Measurements from ENCODE around the gene ME2.
A peak's percentile ranks its signal among the peaks of the same experiment; 100 is the strongest.
"Not testable (repeated sequence)": the region's sequence is repeated elsewhere in the genome, so short reads cannot be mapped to it uniquely, and the experiment has no call there.

ME2 gene

DNA sequence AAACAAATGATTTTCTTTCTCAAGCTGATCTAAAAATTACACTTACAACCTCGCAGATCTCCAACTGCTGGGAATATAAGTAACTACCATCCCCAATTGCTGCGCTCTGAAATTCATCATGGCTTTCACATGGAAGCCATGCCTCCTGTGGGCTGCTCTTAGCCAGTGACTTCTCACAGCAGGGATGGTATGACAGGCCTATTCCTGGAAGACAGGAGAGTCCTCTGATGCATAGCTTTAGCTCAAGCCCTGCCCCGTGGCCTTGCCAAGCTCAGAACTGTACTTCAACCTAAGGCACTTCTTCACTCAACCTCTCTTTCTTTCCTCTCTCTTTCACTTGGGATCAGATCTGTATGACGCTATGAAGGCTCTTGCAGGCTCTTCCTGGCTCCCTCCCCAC is 76.3 kb downstream of the ME2 start:
- FAIRE-seq = no peak

DNA sequence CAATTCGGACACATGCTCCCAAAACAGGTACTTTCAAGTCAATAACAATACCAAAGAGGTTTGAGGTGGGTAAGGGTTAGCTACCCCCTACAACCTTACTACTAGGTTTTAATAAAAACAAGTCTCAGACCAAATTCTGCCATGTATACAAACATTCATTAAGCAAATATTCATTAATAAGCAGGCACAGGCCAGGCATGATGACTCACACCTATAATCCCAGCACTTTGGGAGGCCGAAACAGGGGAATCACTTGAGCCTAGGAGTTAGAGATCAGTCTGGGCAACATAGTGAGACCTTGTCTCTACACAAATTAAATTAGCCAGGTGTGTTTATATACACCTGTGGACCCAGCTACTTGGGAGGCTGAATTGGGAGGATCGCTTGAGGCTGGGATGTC is 77.2 kb downstream of the ME2 start:
- no peak for DNase-seq (ENCODE audit: insufficient read length, low spot score)
- TF ChIP-seq CTCF (IDR thresholded peaks at IDR 0.05; ENCODE audit: insufficient read depth, missing control alignments) = no peak
- FAIRE-seq = no peak

More for the DNA sequence above, 76.3 kb downstream of the ME2 start:
- no peak for DNase-seq (ENCODE audit: insufficient read length, low spot score)
- TF ChIP-seq CTCF (IDR thresholded peaks at IDR 0.05; ENCODE audit: insufficient read depth, missing control alignments) = no peak

- DNase-seq (ENCODE audit: insufficient read length, low spot score) = no peak
- peak; percentile 38 for FAIRE-seq
- no peak for TF ChIP-seq CTCF (IDR thresholded peaks at IDR 0.05; ENCODE audit: insufficient read depth, missing control alignments)
Measured at GRCh38 chr18:50961974-50962373, 83.1 kb downstream of the ME2 start.

GRCh38 chr18:50967714-50968661 is 89.1 kb downstream of the ME2 start, which contains the start of gene ELAC1:
ELAC1 (plus strand) TSS chr18:50968040; CDS start chr18:50974405, 6,365 bp downstream.
- FAIRE-seq (no peak), DNase-seq (ENCODE audit: insufficient read length, low spot score) (peak; percentile 79)
- no peak for TF ChIP-seq CTCF (IDR thresholded peaks at IDR 0.05; ENCODE audit: insufficient read depth, missing control alignments)

- TF ChIP-seq CTCF (IDR thresholded peaks at IDR 0.05; ENCODE audit: insufficient read depth, missing control alignments) = no peak
- DNase-seq (ENCODE audit: insufficient read length, low spot score) = no peak
- FAIRE-seq = no peak
Measured at GRCh38 chr18:50969448-50969847, 90.5 kb downstream of the ME2 start.

DNA sequence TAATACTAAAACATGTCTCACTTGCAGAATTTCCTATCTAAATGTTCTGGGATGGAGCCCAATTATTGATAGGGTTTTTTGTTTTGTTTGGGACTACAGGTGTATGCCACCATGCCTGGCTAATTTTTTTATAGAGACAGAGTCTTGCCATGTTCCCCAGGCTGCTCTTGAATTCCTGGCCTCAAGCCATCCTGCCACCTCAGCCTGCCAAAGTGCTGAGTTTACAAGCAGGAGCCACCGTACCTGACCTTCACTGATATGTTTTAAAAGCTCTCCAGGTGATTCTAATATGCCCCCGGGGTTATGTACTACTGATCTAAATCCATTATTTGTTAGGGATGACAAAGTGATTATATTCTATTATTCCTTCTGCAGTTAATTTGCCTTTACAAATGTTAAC is 91.1 kb downstream of the ME2 start:
- no peak for TF ChIP-seq CTCF (IDR thresholded peaks at IDR 0.05; ENCODE audit: insufficient read depth, missing control alignments)
- no peak for FAIRE-seq
- no peak for DNase-seq (ENCODE audit: insufficient read length, low spot score)

DNA sequence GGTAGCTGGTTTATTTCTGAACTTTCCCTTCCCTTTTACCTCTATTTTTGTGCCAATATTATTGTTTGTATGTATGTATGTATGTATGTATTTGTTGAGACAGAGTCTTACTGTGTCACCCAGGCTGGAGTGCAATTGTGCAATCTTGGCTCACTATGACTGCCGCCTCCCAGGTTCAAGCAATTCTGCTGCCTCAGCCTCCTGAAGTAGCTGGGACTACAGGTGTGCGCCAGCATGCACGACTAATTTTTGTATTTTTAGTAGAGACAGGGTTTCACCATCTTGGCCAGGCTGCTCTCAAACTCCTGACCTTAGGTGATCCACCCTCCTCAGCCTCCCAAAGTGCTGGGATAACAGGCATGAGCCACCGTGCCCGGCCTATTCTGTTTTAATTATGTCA is 93.5 kb downstream of the ME2 start:
- not testable (repeated sequence) for DNase-seq (ENCODE audit: insufficient read length, low spot score)

More for the DNA sequence above, 93.5 kb downstream of the ME2 start:
- FAIRE-seq = not testable (repeated sequence)
